Activated T-cell treated with anti-CD3 and anti-CD28 coated beads, Interleukin-2, amount 50 U/mL, for 72 hours (primary cell): Measurements from ENCODE around the gene JAM3. TPM values are rescaled to one million over a fixed set of nuclear protein-coding genes. Genes with fewer than 3 reads are reported as not detected.

Source experiments
- ATAC-seq, 2 donors: fragments of 150-1000 bp; cut with Tn5 transposase; replicated peaks in 1 of 2; 2 replicates each; pipeline ENCODE4 v1.10.0; 2021; ENCODE audit warnings: moderate library complexity in 2 of 2, mild to moderate bottlenecking in 1 of 2
- DNase-seq, 2 donors: peaks; one replicate each; pipeline ENCODE4 v3.0.0; 2021 to 2022; ENCODE audit warnings: mixed read lengths in 1 of 2
- H3K27ac Mint-ChIP-seq: one replicate; pipeline ENCODE4 v1.8.0; 2022; ENCODE audit warnings: mild to moderate bottlenecking, moderate library complexity, mixed read lengths
- H3K27me3 Mint-ChIP-seq: one replicate; pipeline ENCODE4 v1.8.0; 2022; ENCODE audit warnings: low read depth, mixed read lengths
- H3K36me3 Mint-ChIP-seq, 2 donors: one replicate each; pipeline ENCODE4 v1.8.0; 2022; ENCODE audit warnings: mixed read lengths in 2 of 2, mild to moderate bottlenecking in 1 of 2; ENCODE audit not compliant: insufficient read depth in 2 of 2
- H3K4me1 Mint-ChIP-seq: one replicate; pipeline ENCODE4 v1.8.0; 2022; ENCODE audit warnings: low read depth, mixed read lengths
- H3K4me3 Mint-ChIP-seq, 2 donors: one replicate each; pipeline ENCODE4 v1.8.0; 2022; ENCODE audit warnings: mild to moderate bottlenecking in 2 of 2, mixed read lengths in 2 of 2, moderate library complexity in 2 of 2
- H3K9me3 Mint-ChIP-seq, 2 donors: one replicate each; pipeline ENCODE4 v1.8.0; 2022; ENCODE audit warnings: mixed read lengths in 2 of 2
- total RNA-seq, 2 donors: library from RNA; stranded (reverse); gene quantifications; one replicate each; pipeline ENCODE4 v1.2.3, GENCODE V29; 2022

Gene JAM3
- total RNA-seq, 2 donors from 2014 or later, result 7.8 to 8.5 TPM

GRCh38 chr11:134060316-134060715 lies 8.6 kb upstream of the JAM3 start:
- Mint-ChIP-seq H3K9me3 (no peaks in the 10 kb centered on the region), H3K27me3 (peaks cover 41% of the 10 kb centered on the region), H3K4me1 (peaks cover 11% of the 10 kb centered on the region), H3K27ac (no peak overlapping the region), H3K36me3 (peaks cover 0 to 3% of the 10 kb centered on the region in 2 donors), H3K4me3 (no peak overlapping the region)
- no peak for ATAC-seq
- DNase-seq, result no peak

GRCh38 chr11:134062265-134063123 lies 6.4 kb upstream of the JAM3 start:
- peaks cover 0 to 3% of the 10 kb centered on the region in 2 donors for H3K36me3 Mint-ChIP-seq
- ATAC-seq (no peak), DNase-seq (no peak)
- peaks cover 44% of the 10 kb centered on the region for H3K27me3 Mint-ChIP-seq
- H3K9me3 Mint-ChIP-seq, result no peaks in the 10 kb centered on the region
- H3K27ac Mint-ChIP-seq, result no peak overlapping the region
- H3K4me3 Mint-ChIP-seq, result no peak overlapping the region
- peaks cover 11% of the 10 kb centered on the region for H3K4me1 Mint-ChIP-seq

- DNase-seq (no peak), ATAC-seq (no peak)
- H3K36me3 Mint-ChIP-seq, result peaks cover 0 to under 1% of the 10 kb centered on the region in 2 donors
- H3K27ac Mint-ChIP-seq, result no peak overlapping the region
- H3K27me3 Mint-ChIP-seq, result peaks cover 39% of the 10 kb centered on the region
- H3K9me3 Mint-ChIP-seq, result no peaks in the 10 kb centered on the region
- no peak overlapping the region for H3K4me3 Mint-ChIP-seq
- H3K4me1 Mint-ChIP-seq, result peaks cover 6% of the 10 kb centered on the region
Observed at GRCh38 chr11:134063124-134063495, 5.8 kb upstream of the JAM3 start.

- Mint-ChIP-seq H3K4me1 (peaks cover 9% of the 10 kb centered on the region), H3K27ac (no peak overlapping the region), H3K36me3 (peaks cover 2% of the 10 kb centered on the region in 2 donors), H3K4me3 (no peak overlapping the region), H3K9me3 (no peaks in the 10 kb centered on the region), H3K27me3 (peaks cover 41% of the 10 kb centered on the region)
- no peak for DNase-seq
- ATAC-seq, result no peak
Observed at GRCh38 chr11:134063991-134064747, 4.7 kb upstream of the JAM3 start.

- peaks cover 30% of the 10 kb centered on the region for H3K27me3 Mint-ChIP-seq
- no peak for DNase-seq
- H3K4me1 Mint-ChIP-seq, result peaks cover 9% of the 10 kb centered on the region
- H3K36me3 Mint-ChIP-seq, result peaks cover 2% of the 10 kb centered on the region in 2 donors
- ATAC-seq, result no peak
- no peak overlapping the region for H3K27ac Mint-ChIP-seq
- H3K9me3 Mint-ChIP-seq, result no peaks in the 10 kb centered on the region
- H3K4me3 Mint-ChIP-seq, result no peak overlapping the region
Observed at GRCh38 chr11:134065381-134065780, 3.5 kb upstream of the JAM3 start.

- DNase-seq (no peak), ATAC-seq (no peak)
- Mint-ChIP-seq H3K4me1 (peaks cover 9% of the 10 kb centered on the region), H3K4me3 (no peak overlapping the region), H3K36me3 (peaks cover 2% of the 10 kb centered on the region in 2 donors), H3K9me3 (no peaks in the 10 kb centered on the region), H3K27me3 (peaks cover 32% of the 10 kb centered on the region), H3K27ac (no peak overlapping the region)
Observed at GRCh38 chr11:134066943-134067885, 1.7 kb upstream of the JAM3 start.

GRCh38 chr11:134069426-134070341 lies 812 bp downstream of the JAM3 start:
- peaks cover 9% of the 10 kb centered on the region for H3K4me1 Mint-ChIP-seq
- H3K27ac Mint-ChIP-seq, result no peak overlapping the region
- H3K27me3 Mint-ChIP-seq, result peaks cover 32% of the 10 kb centered on the region
- H3K9me3 Mint-ChIP-seq, result no peaks in the 10 kb centered on the region
- H3K36me3 Mint-ChIP-seq, result peaks cover 2% of the 10 kb centered on the region in 2 donors
- DNase-seq (peak in 1 of 2 donors; percentile 10), ATAC-seq (peak in 1 of 2 donors; percentile 11)
- peak overlapping the region; percentile 53 to 69 for H3K4me3 Mint-ChIP-seq

- DNase-seq (no peak), ATAC-seq (no peak)
- no peak overlapping the region for H3K27ac Mint-ChIP-seq
- peak overlapping the region in 1 of 2 donors; percentile 69 for H3K4me3 Mint-ChIP-seq
- peaks cover 30% of the 10 kb centered on the region for H3K27me3 Mint-ChIP-seq
- H3K36me3 Mint-ChIP-seq, result peaks cover 2% of the 10 kb centered on the region in 2 donors
- H3K4me1 Mint-ChIP-seq, result peaks cover 9% of the 10 kb centered on the region
- H3K9me3 Mint-ChIP-seq, result no peaks in the 10 kb centered on the region
Observed at GRCh38 chr11:134070342-134070845, 1.5 kb downstream of the JAM3 start.

GRCh38 chr11:134071306-134071705 lies 2.4 kb downstream of the JAM3 start:
- DNase-seq (no peak), ATAC-seq (no peak)
- H3K27ac Mint-ChIP-seq, result no peak overlapping the region
- no peaks in the 10 kb centered on the region for H3K9me3 Mint-ChIP-seq
- H3K36me3 Mint-ChIP-seq, result peaks cover 2% of the 10 kb centered on the region in 2 donors
- peaks cover 21% of the 10 kb centered on the region for H3K27me3 Mint-ChIP-seq
- no peak overlapping the region for H3K4me3 Mint-ChIP-seq
- peaks cover 15% of the 10 kb centered on the region for H3K4me1 Mint-ChIP-seq

GRCh38 chr11:134071766-134072402 lies 3.0 kb downstream of the JAM3 start:
- Mint-ChIP-seq H3K27ac (no peak overlapping the region), H3K4me1 (peaks cover 15% of the 10 kb centered on the region), H3K4me3 (no peak overlapping the region), H3K36me3 (peaks cover 2% of the 10 kb centered on the region in 2 donors), H3K27me3 (peaks cover 18% of the 10 kb centered on the region), H3K9me3 (no peaks in the 10 kb centered on the region)
- no peak for ATAC-seq
- DNase-seq, result no peak

GRCh38 chr11:134072844-134073243 lies 4.0 kb downstream of the JAM3 start:
- no peak overlapping the region for H3K4me3 Mint-ChIP-seq
- no peaks in the 10 kb centered on the region for H3K9me3 Mint-ChIP-seq
- H3K36me3 Mint-ChIP-seq, result peaks cover 2% of the 10 kb centered on the region in 2 donors
- ATAC-seq, result no peak
- H3K27ac Mint-ChIP-seq, result no peak overlapping the region
- peaks cover 15% of the 10 kb centered on the region for H3K4me1 Mint-ChIP-seq
- DNase-seq, result no peak
- H3K27me3 Mint-ChIP-seq, result peaks cover 18% of the 10 kb centered on the region
